ENCODE results near the gene SYNM.

Gene SYNM

GRCh38 chr15:99122831-99123712 is 18.2 kb downstream of the SYNM start:
- Histone ChIP-seq H3K9ac (ENCODE audit: low read length) (no peak overlapping the region), H3K4me1 (ENCODE audit: low read length) (peaks cover 5% of the 10 kb centered on the region; the same call in 1 of the 2 replicates), H3K36me3 (replicated peaks; ENCODE audit: low read depth, low read length) (no peaks in the 10 kb centered on the region), H2AFZ (ENCODE audit: low read depth, low read length) (no peak overlapping the region), H3K27ac (ENCODE audit: low read length) (no peak overlapping the region), H4K20me1 (ENCODE audit: insufficient read depth, low read length) (no peaks in the 10 kb centered on the region), H3K4me2 (ENCODE audit: low read length) (no peak overlapping the region), H3K27me3 (ENCODE audit: low read depth, low read length) (peaks cover 67% of the 10 kb centered on the region), H3K4me3 (ENCODE audit: low read length) (no peak overlapping the region), H3K79me2 (ENCODE audit: low read length) (no peaks in the 10 kb centered on the region), H3K9me3 (ENCODE audit: insufficient read depth, low read length) (no peaks in the 10 kb centered on the region)
- TF ChIP-seq, protein P1, sequence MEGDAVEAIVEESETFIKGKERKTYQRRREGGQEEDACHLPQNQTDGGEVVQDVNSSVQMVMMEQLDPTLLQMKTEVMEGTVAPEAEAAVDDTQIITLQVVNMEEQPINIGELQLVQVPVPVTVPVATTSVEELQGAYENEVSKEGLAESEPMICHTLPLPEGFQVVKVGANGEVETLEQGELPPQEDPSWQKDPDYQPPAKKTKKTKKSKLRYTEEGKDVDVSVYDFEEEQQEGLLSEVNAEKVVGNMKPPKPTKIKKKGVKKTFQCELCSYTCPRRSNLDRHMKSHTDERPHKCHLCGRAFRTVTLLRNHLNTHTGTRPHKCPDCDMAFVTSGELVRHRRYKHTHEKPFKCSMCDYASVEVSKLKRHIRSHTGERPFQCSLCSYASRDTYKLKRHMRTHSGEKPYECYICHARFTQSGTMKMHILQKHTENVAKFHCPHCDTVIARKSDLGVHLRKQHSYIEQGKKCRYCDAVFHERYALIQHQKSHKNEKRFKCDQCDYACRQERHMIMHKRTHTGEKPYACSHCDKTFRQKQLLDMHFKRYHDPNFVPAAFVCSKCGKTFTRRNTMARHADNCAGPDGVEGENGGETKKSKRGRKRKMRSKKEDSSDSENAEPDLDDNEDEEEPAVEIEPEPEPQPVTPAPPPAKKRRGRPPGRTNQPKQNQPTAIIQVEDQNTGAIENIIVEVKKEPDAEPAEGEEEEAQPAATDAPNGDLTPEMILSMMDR (IDR thresholded peaks at IDR 0.05; ENCODE audit: low read depth, low read length), result no peak
- TF ChIP-seq EZH2phosphoT487 (IDR thresholded peaks at IDR 0.05; ENCODE audit: low read depth), result no peak

DNA sequence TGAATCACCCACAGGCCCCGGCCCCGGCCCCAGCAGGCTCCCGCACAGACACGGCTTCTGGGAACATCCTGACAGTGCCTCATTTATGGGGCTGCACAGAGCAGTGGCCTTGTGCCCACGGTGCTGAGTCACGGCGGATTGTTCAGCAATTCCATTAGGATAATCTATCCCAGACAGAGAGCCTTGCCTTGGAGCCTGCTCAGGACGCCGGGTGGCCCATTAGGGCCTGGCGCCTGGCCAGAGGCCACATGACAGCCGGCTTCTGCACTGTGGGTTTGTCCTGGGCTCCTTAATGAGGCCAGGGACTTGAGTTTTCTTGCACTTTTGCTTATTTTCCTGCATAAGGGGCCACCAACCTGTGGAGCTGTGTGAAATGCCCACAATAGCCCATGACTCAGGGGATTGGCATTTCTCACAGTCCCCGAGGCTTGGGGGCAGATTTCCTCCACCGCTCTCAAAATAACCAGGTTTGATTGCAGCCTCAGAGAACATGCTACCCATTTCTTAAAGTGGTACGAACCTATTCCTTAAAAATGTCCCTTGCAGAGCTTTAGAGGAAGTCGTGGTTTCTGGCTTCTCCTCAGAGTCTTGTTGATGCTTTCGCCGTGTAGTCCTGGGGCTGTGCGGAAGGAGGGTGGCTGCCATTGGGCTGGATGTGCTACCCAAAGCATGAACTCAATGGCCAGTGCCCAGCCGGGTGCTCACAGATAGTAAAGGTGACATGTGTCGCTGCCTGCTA is 19.0 kb downstream of the SYNM start:
- H3K36me3 ChIP-seq (replicated peaks; ENCODE audit: low read depth, low read length), result no peaks in the 10 kb centered on the region
- H4K20me1 ChIP-seq (ENCODE audit: insufficient read depth, low read length), result no peaks in the 10 kb centered on the region
- H3K27me3 ChIP-seq (ENCODE audit: low read depth, low read length), result peaks cover 73% of the 10 kb centered on the region
- H3K9ac ChIP-seq (ENCODE audit: low read length), result no peak overlapping the region
- H3K4me1 ChIP-seq (ENCODE audit: low read length), result peaks cover 7% of the 10 kb centered on the region
- no peak overlapping the region for H2AFZ ChIP-seq (ENCODE audit: low read depth, low read length)
- no peaks in the 10 kb centered on the region for H3K9me3 ChIP-seq (ENCODE audit: insufficient read depth, low read length)
- 0 out of 2 replicates have a peak overlapping the region, but pooled peaks have one; percentile 6 for H3K4me2 ChIP-seq (ENCODE audit: low read length)
- no peak overlapping the region for H3K4me3 ChIP-seq (ENCODE audit: low read length)
- TF ChIP-seq EZH2phosphoT487 (IDR thresholded peaks at IDR 0.05; ENCODE audit: low read depth), result no peak
- TF ChIP-seq, protein P1 (IDR thresholded peaks at IDR 0.05; ENCODE audit: low read depth, low read length), result no peak
- no peaks in the 10 kb centered on the region for H3K79me2 ChIP-seq (ENCODE audit: low read length)
- no peak overlapping the region for H3K27ac ChIP-seq (ENCODE audit: low read length)

DNA sequence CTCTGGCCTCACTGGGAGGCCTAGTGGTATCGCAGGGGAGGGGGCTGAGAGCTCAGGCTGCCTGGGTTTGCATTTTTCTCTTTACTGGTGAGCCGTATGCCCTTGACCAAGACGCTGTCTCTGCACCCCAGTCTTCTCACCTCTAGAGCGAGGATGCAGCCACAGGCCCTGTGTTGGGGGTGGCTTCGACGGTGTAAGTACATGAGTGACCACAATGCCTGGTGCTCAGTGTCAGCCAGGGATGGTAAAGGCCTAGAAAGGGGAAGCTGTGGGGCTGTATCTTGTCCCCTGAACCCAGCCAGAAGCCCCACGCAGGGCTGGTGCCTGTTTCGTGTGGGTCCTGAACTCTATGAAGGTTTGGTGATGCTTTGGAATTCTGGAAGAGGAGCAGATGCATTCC is 19.8 kb downstream of the SYNM start:
- H3K27me3 ChIP-seq (ENCODE audit: low read depth, low read length), result peaks cover 76% of the 10 kb centered on the region
- H3K79me2 ChIP-seq (ENCODE audit: low read length), result no peaks in the 10 kb centered on the region
- TF ChIP-seq, protein P1 (IDR thresholded peaks at IDR 0.05; ENCODE audit: low read depth, low read length), result no peak
- no peak overlapping the region for H3K9ac ChIP-seq (ENCODE audit: low read length)
- H3K4me1 ChIP-seq (ENCODE audit: low read length), result peaks cover 14% of the 10 kb centered on the region
- H3K27ac ChIP-seq (ENCODE audit: low read length), result no peak overlapping the region
- H2AFZ ChIP-seq (ENCODE audit: low read depth, low read length), result no peak overlapping the region
- no peaks in the 10 kb centered on the region for H3K9me3 ChIP-seq (ENCODE audit: insufficient read depth, low read length)
- no peak overlapping the region for H3K4me3 ChIP-seq (ENCODE audit: low read length)
- no peak overlapping the region for H3K4me2 ChIP-seq (ENCODE audit: low read length)
- H3K36me3 ChIP-seq (replicated peaks; ENCODE audit: low read depth, low read length), result no peaks in the 10 kb centered on the region
- no peaks in the 10 kb centered on the region for H4K20me1 ChIP-seq (ENCODE audit: insufficient read depth, low read length)
